Dendritic cell treated with granulocyte-macrophage colony-stimulating factor and Interleukin-4, amounts not matched to agents 40 ng/mL and 50 ng/mL, for 4 days (primary cell): ENCODE results near the gene RPL28.

Experiments used
- H3K27ac Mint-ChIP-seq: one replicate; pipeline ENCODE4 v1.8.0; 2022; ENCODE audit warnings: mild to moderate bottlenecking, mixed read lengths
- H3K27me3 Mint-ChIP-seq: one replicate; pipeline ENCODE4 v1.8.0; 2022; ENCODE audit warnings: mild to moderate bottlenecking, mixed read lengths
- H3K36me3 Mint-ChIP-seq: one replicate; pipeline ENCODE4 v1.8.0; 2022; ENCODE audit warnings: low read depth, mixed read lengths
- H3K4me1 Mint-ChIP-seq: one replicate; pipeline ENCODE4 v1.8.0; 2022; ENCODE audit warnings: low read depth, mixed read lengths
- H3K4me3 Mint-ChIP-seq: one replicate; pipeline ENCODE4 v1.8.0; 2022; ENCODE audit warnings: mild to moderate bottlenecking, moderate library complexity, mixed read lengths
- H3K9me3 Mint-ChIP-seq: one replicate; pipeline ENCODE4 v1.8.0; 2022; ENCODE audit warnings: mixed read lengths
- intact Hi-C: fragments of 100-400 bp; cut with micrococcal nuclease; formaldehyde crosslinking; loops from one replicate; pipeline ENCODE4 v1.15.0; 2022

Gene RPL28

DNA sequence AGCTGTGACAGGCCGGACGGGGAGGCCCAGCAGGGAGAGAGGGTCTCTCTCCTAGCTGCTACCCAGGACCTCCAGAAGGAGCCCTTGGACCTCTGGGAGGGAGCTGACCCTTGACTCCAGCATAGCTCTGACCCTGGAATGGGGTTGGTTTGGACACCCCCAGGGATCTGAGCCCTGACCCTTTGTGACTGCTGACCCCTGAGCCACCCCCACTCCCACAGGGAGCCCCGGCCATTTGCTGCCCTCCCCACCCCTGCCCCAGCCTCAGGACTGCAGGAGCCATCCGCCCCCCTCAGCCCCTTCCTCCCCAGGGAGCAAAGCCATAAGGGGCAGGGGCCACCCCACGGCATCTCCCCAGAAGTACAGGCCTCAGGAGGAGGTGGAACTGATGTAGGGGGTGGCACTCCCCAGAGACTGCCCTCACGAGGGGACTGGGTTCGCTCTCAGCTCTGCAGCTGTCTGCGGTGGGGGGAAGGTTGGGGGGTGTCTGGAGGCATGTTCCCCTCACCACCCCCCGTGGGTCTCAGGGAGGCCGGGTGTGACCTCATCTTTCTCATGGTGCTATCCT is 38.2 kb upstream of the RPL28 start:
- H3K27ac Mint-ChIP-seq, result no peak overlapping the region
- H3K27me3 Mint-ChIP-seq, result peaks cover 15% of the 10 kb centered on the region
- peaks cover 56% of the 10 kb centered on the region for H3K36me3 Mint-ChIP-seq
- intact Hi-C loops, result no loop called here
- no peaks in the 10 kb centered on the region for H3K9me3 Mint-ChIP-seq
- H3K4me1 Mint-ChIP-seq, result peaks cover 22% of the 10 kb centered on the region
- H3K4me3 Mint-ChIP-seq, result no peak overlapping the region

DNA sequence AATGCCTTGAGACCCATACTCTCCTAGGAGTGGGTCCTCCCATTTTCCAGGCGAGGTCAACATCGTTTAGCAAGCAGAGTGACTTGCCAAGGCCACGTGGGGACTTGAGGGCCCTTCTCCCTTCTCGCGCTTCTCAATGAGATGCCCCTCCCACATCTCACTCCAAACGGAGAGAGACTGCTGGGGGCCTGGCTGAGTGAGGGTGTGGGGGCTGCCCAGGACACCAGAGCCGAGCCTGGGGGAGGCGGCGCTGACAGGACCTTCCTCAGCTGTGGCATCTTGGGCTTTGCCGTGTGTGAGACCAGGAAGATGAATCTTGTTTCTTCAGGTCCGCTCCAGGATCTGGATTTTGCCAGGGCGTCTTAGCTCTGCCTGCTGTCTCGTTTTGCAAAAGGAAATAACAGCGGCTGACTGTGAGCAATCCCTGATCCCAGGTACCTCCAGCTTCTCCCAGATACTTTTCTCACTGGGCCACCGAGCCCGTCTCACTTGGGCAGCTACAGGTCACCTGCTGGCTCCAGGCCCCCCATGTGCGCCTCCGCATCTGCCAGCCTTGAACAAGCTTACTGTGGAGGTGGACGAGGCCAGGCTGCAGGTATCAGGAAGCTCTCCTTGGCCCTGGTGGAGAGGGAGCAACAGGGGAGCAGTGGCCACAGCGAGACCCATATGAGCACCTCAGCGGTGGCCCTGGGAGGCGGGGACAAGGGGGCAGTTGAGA is 37.3 kb upstream of the RPL28 start:
- Mint-ChIP-seq H3K27me3 (peaks cover 24% of the 10 kb centered on the region), H3K9me3 (no peaks in the 10 kb centered on the region), H3K4me3 (no peak overlapping the region), H3K27ac (no peak overlapping the region), H3K36me3 (peaks cover 47% of the 10 kb centered on the region), H3K4me1 (peaks cover 31% of the 10 kb centered on the region)
- intact Hi-C loops, result no loop called here

DNA sequence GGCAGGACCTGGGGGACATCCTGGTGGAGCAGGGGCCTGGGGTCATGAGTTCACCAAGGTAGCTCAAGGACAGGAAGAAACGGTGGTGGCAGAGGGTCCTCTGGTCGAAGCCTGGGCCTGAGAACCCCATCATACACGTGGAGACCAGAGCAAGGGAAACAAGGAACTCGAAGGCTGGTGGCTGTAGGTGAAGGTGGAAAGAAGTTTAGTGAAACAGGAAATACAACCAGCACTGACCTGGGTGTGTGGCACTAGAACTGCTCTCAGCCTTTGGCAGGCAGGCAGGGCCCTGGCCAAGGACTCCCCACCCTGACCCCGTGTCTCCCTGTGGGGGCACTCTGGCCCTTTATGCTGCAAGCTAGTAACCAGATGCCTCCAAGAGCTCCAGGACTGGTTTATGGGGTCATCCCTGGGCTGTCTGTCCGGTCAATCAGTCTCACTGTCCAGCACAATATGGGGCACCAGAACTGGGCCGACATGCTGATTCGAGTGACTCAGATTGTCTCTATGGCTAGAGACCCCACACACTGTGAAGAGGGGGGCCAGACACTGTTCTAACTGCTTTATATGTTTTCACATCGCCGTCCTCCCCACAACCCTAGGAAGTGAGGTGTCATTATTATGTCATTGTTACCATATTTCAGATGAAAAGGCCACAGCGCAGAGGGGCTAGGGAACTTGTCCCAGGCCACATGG is 35.0 kb upstream of the RPL28 start:
- peaks cover 40% of the 10 kb centered on the region for H3K27me3 Mint-ChIP-seq
- peaks cover 29% of the 10 kb centered on the region for H3K4me1 Mint-ChIP-seq
- intact Hi-C loops, result no loop called here
- peaks cover 24% of the 10 kb centered on the region for H3K36me3 Mint-ChIP-seq
- no peaks in the 10 kb centered on the region for H3K9me3 Mint-ChIP-seq
- H3K4me3 Mint-ChIP-seq, result no peak overlapping the region
- no peak overlapping the region for H3K27ac Mint-ChIP-seq

DNA sequence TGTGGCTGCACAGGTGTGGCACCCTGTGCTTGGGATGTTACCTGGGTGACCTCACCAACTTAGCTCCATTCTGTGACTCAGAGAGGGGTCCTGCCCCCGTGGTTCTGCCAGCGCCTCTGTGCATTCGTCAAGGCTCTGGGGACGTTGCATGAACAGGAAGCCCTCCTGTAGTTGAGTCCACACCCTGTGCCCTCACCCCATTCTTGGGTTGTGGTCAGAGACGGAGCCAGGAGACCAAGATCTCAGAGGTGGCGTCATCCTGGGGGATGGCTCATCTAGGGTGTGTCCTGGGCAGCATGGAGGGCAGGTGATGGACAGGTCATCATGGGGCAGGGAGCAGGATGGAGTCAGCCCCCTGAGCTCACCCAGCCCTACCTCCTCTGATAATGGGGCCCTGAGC is 33.7 kb upstream of the RPL28 start:
- H3K27me3 Mint-ChIP-seq, result peaks cover 52% of the 10 kb centered on the region
- H3K36me3 Mint-ChIP-seq, result peaks cover 11% of the 10 kb centered on the region
- peaks cover 29% of the 10 kb centered on the region for H3K4me1 Mint-ChIP-seq
- H3K27ac Mint-ChIP-seq, result no peak overlapping the region
- H3K9me3 Mint-ChIP-seq, result no peaks in the 10 kb centered on the region
- intact Hi-C loops, result no loop called here
- no peak overlapping the region for H3K4me3 Mint-ChIP-seq

DNA sequence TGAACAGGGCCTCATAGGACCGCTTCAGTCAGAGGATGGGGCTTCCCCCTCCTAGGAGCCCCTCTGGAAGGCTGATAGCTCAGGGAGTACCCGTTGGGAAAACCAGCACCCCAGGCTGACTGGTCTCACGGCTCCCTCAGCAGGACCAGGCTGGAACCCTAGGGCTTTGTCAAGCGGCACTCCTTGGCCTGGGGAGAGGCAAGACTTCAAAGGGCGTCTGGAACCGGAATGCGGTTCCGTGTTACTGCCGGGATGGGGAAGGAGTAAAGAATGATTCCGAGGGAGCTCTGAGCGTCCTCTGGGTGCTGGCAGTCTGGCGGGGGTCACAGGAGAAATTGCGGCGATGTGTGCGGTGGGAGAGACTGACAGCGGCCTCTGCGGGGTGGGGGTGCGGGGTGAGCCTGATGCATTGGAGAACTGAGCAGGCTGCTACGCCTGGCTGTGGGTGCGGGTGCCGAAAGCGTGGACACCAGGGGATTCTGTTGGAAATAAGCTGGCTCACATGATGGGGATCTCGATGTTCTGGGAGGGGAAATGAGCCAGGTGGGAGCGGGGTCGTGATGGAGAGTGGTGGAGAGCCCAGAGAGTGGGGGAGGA is 33.1 kb upstream of the RPL28 start:
- intact Hi-C loops, result no loop called here
- Mint-ChIP-seq H3K4me1 (peaks cover 29% of the 10 kb centered on the region), H3K36me3 (peaks cover 5% of the 10 kb centered on the region), H3K4me3 (peak overlapping the region; percentile 26), H3K27me3 (peaks cover 58% of the 10 kb centered on the region), H3K27ac (no peak overlapping the region), H3K9me3 (no peaks in the 10 kb centered on the region)

DNA sequence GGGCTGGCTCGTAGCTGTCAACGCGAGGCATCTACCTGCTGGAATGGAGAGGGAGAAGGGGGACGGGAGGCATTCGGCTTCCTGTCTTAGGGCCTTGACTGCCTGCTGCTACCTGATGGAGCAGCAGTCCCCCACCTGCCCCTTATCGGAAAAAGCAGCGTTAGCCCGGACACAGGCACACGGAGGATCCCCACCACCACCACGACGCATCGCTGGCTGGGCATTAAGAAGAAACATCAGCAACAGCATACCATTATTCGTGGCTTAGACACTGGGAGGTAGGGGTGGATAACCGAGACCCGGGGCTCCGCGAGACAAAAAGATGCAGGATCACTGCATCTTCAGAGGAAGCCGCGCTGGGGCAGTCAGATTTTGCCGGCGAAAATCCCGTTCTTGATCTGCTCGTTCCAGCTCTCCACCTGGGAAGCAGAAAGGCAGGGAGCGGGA is 32.4 kb upstream of the RPL28 start:
- Mint-ChIP-seq H3K4me3 (peak overlapping the region; percentile 75), H3K27ac (no peak overlapping the region), H3K36me3 (no peaks in the 10 kb centered on the region), H3K4me1 (peaks cover 29% of the 10 kb centered on the region), H3K27me3 (peaks cover 64% of the 10 kb centered on the region), H3K9me3 (no peaks in the 10 kb centered on the region)
- intact Hi-C loops, result no loop called here

DNA sequence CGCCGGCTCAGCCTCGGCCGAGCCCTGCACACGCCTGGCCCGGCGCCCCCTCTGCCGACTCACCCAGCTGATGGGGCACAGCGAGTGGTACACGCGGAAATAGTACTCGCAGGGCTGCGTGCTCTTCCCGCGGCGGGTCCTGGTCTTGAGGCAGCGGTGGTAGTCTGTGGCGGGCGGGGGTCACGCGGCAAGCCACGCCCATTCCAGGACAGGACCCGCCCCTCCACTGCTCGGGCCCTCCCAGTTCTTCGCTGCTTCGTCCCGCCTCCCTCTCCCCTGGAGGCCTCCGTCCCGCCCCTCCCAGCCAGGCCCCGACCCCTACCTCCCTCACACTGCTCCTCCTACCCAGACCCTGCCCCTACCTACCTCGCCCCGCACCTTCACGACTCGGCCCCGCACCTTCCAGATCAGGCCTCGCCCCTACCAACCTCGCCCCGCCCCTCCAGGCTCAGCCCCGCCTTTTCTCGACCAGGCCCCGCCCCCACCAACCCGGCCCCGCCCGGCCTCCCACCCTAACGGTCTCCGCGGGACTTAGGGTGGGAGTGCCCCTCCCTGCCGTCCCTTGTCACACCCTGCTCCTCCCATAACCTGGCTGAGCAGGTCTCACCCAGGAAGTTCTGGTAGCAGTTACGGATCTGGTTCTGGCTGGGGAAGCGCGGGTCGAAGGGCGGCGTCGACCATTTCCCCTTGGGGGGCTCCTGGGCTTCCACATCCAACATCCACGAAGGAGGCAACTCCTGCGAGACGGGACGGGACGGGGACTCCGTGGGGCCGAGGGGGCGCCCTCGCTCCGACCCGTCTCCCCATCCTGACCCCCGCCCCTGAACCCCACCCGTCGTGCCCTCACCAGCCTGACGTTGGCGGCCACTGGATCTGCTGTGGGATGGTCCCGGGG is 31.7 kb upstream of the RPL28 start:
- Mint-ChIP-seq H3K4me3 (peak overlapping the region; percentile 75), H3K27ac (no peak overlapping the region), H3K27me3 (peaks cover 70% of the 10 kb centered on the region), H3K4me1 (peaks cover 29% of the 10 kb centered on the region), H3K36me3 (no peaks in the 10 kb centered on the region), H3K9me3 (no peaks in the 10 kb centered on the region)
- intact Hi-C loops, result no loop called here

DNA sequence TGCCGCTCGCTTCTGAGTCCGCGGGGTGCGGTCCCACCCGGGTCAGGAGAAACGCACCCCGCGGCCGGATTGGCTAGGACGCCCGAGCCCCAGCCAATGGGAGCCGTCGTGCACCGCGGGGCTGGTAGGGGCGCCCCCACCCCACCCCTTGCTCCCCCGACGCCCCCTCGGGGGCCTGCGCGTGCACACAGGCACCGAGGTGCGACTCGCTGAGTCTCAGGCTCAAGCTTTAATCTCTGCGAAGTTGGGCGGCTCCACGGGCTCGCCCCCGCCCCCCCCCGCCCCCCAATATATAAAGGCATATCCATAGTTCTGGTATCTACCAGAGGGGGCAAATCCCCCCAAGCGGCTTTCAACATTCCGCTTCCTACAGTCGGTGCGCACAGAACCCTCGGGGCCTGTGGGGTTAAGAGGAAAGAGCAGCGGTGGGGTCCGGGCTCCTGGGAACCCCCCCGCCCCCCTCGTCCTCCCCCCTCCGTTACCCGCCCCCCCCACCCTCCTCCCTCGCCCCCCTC is 31.0 kb upstream of the RPL28 start, which contains the start of gene COX6B2:
Gene COX6B2, minus strand, starts transcription at position 22 of the 515 bp plus-strand sequence. CDS start 198 bp downstream, outside the sequence.
- H3K4me3 Mint-ChIP-seq, result peak within 1 kb of the TSS; percentile 75
- H3K9me3 Mint-ChIP-seq, result no peaks in the 10 kb centered on the region
- intact Hi-C loops, result no loop called here
- peaks cover 29% of the 10 kb centered on the region for H3K4me1 Mint-ChIP-seq
- H3K27ac Mint-ChIP-seq, result no peak within 1 kb of the TSS
- H3K36me3 Mint-ChIP-seq, result no peaks in the 10 kb centered on the region
- H3K27me3 Mint-ChIP-seq, result peaks cover 70% of the 10 kb centered on the region

DNA sequence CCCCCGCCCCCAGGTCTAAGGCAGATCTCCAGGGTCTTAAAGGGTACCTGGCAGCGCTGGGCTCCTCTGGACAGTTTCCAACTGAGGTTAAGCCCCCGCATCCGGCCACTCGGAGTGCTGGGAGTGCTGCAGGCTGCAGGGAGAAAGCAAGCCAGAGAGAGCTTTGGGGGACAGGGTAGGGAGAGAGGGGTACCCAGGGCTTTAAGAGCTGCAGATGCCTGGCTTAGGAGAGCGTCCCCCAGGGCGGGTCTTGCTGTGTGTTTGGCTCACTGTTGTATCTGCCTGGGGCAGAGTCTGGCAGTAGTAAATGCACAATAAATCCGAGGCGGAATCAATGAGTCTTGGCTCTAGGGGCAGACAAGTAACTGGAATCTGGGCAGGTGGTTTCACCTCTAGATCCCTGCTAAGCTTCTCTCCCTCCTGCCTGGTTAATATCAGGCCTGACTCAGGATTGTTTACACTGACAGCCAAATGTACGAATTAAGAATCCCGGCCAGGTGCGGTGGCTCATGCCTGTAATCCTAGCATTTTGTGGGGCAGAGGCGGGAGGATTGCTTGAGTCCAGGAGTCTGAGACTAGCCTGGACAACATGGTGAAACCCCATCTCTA is 30.4 kb upstream of the RPL28 start:
- Mint-ChIP-seq H3K4me3 (no peak overlapping the region), H3K9me3 (no peaks in the 10 kb centered on the region), H3K27ac (no peak overlapping the region), H3K4me1 (peaks cover 29% of the 10 kb centered on the region), H3K27me3 (peaks cover 70% of the 10 kb centered on the region), H3K36me3 (no peaks in the 10 kb centered on the region)
- intact Hi-C loops, result no loop called here

DNA sequence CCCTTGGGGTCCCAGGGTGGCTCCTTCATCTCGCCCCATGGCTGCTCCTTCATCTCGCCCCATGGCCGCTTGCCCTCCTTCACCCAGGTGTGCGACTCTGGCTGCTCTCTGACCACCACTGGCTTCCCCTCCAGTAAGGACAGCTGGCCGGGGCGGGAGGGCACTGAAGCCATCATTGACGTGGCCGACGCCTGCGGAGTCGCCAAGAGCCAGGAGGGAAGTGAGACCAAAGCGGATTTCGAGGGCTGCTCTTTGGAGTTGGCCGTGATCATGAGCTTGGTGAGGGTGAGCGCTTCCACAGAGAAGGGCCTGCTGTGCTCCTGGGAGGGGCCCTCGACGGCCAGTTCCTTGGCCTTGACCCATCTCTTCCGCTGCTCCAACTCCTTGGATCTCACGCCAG is 27.2 kb upstream of the RPL28 start:
- intact Hi-C loops, result no loop called here
- H3K4me3 Mint-ChIP-seq, result no peak overlapping the region
- H3K4me1 Mint-ChIP-seq, result peaks cover 5% of the 10 kb centered on the region

DNA sequence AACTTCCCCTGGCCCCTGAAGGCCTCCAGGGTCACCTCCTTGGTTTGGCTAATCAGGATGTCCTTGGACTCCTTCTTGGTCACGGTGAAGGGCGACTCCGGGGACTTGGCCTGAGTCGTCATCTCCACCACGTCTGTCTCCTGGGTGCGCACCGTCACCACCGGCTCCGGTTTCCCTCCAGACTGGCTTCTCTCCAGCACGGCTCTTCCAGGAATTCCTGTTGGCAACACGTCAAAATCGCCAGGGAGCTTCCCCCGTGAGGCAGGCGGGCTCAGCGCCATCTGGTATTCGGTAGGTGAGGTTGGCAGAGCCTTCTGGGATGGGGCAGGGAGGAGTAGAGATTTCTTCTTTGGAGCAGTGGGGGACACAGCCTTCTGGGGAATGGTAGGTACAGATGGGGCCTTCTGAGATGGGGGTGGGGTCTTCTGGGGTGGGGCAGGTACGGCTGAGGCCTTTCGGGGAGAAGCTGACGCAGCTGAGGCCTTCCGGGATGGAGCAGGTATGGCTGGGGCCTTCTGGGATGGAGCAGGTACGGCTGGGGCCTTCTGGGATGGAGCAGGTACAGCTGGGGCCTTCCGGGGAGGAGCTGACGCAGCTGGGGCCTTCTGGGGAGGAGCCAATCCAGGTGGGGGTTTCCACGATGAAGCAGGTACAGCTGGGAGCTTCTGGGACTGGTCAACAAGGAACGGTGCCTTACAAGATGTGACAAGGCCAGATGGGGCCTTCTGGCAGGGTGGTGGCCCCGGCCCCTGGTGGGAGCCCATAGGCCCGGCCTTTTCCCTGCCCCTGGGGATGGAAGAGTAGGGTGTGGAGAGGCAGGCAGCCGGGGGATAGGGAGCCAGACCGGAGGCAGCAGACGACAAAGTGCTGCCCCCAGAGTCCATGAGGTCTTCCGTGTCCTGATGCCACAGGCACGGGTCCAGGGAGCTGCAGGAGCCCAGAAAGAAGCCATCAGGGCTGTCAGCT is 26.5 kb upstream of the RPL28 start:
- H3K4me3 Mint-ChIP-seq, result no peak overlapping the region
- peaks cover 44% of the 10 kb centered on the region for H3K27me3 Mint-ChIP-seq
- no peaks in the 10 kb centered on the region for H3K9me3 Mint-ChIP-seq
- intact Hi-C loops, result no loop called here
- no peak overlapping the region for H3K27ac Mint-ChIP-seq
- H3K36me3 Mint-ChIP-seq, result no peaks in the 10 kb centered on the region
- H3K4me1 Mint-ChIP-seq, result no peaks in the 10 kb centered on the region

More for the DNA sequence above, 27.2 kb upstream of the RPL28 start:
- H3K36me3 Mint-ChIP-seq, result no peaks in the 10 kb centered on the region
- peaks cover 48% of the 10 kb centered on the region for H3K27me3 Mint-ChIP-seq
- H3K27ac Mint-ChIP-seq, result no peak overlapping the region
- no peaks in the 10 kb centered on the region for H3K9me3 Mint-ChIP-seq

DNA sequence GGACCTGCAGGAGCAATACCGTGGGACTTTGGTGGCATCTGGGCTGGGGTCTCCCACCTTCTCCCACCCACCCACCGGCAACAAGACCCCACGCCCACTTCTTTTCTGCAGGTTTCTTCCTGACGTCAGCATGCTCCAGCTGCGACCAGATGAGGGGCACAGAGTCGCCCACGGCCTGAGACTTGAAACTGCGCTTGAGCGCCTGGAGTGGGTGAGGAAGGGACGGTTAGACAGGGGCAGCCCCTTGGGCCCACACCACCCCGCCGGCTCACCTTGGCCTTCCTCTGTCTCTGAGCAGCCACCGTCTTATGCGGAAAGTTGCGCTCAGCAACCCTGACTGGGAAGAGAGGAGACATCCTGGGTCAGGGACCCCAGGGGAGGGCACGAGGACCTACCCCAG is 24.8 kb upstream of the RPL28 start:
- no peak overlapping the region for H3K4me3 Mint-ChIP-seq
- no peak overlapping the region for H3K27ac Mint-ChIP-seq
- no peaks in the 10 kb centered on the region for H3K9me3 Mint-ChIP-seq
- intact Hi-C loops, result no loop called here
- peaks cover 40% of the 10 kb centered on the region for H3K27me3 Mint-ChIP-seq
- no peaks in the 10 kb centered on the region for H3K36me3 Mint-ChIP-seq
- H3K4me1 Mint-ChIP-seq, result no peaks in the 10 kb centered on the region
